Measurements from ENCODE around the gene PTPRN2. TPM values are rescaled to one million over a fixed set of nuclear protein-coding genes. Genes with fewer than 3 reads are reported as not detected.

Gene PTPRN2
- total and polyA plus RNA-seq, 8 donors, result 12.2 to 49.2 (median 31.8) TPM

GRCh38 chr7:157656195-157656769 lies 931.3 kb downstream of the PTPRN2 start:
- no peaks in the 10 kb centered on the region for H3K9me3 ChIP-seq
- no peaks in the 10 kb centered on the region for H3K27me3 ChIP-seq
- TF ChIP-seq CTCF (IDR thresholded peaks at IDR 0.05), result no peak
- H3K36me3 ChIP-seq, result no peaks in the 10 kb centered on the region
- DNase-seq, result peak in 1 of 6 donors; percentile 43
- H3K27ac ChIP-seq, result no peak overlapping the region
- no peak for ATAC-seq
- intact Hi-C loops (cut with DNase I), result no loop called here
- FAIRE-seq, result no peak
- WGBS, 2 donors, result 94 to 96% methylated on average over 31 to 34 of the region's 34 CpGs
- H3K4me1 ChIP-seq, result no peaks in the 10 kb centered on the region
- no peak overlapping the region for H3K4me3 ChIP-seq

GRCh38 chr7:157654350-157654749 lies 933.3 kb downstream of the PTPRN2 start:
- TF ChIP-seq CTCF (IDR thresholded peaks at IDR 0.05), result no peak
- no peaks in the 10 kb centered on the region for H3K36me3 ChIP-seq
- H3K4me3 ChIP-seq, result no peak overlapping the region
- intact Hi-C loops (cut with DNase I), result no loop called here
- ATAC-seq (no peak), DNase-seq (no peak), FAIRE-seq (no peak)
- no peaks in the 10 kb centered on the region for H3K4me1 ChIP-seq
- no peaks in the 10 kb centered on the region for H3K27me3 ChIP-seq
- H3K9me3 ChIP-seq, result no peaks in the 10 kb centered on the region
- 87 to 91% methylated on average over 14 of the region's 14 CpGs for WGBS, 2 donors
- H3K27ac ChIP-seq, result no peak overlapping the region

GRCh38 chr7:157653827-157654207 lies 933.8 kb downstream of the PTPRN2 start:
- FAIRE-seq (no peak), DNase-seq (no peak), ATAC-seq (no peak)
- Histone ChIP-seq H3K27me3 (no peaks in the 10 kb centered on the region), H3K4me3 (no peak overlapping the region), H3K9me3 (no peaks in the 10 kb centered on the region), H3K36me3 (no peaks in the 10 kb centered on the region), H3K27ac (no peak overlapping the region), H3K4me1 (no peaks in the 10 kb centered on the region)
- 91 to 95% methylated on average over 1 to 21 of the region's 28 CpGs for WGBS, 2 donors
- no peak for TF ChIP-seq CTCF (IDR thresholded peaks at IDR 0.05)
- intact Hi-C loops (cut with DNase I), result no loop called here

- WGBS, 2 donors, result 85 to 87% methylated on average over 32 of the region's 32 CpGs
- no peaks in the 10 kb centered on the region for H3K9me3 ChIP-seq
- TF ChIP-seq CTCF (IDR thresholded peaks at IDR 0.05), result no peak
- DNase-seq (peak in 1 of 6 donors; percentile 44), FAIRE-seq (no peak), ATAC-seq (no peak)
- intact Hi-C loops (cut with DNase I), result no loop called here
- no peaks in the 10 kb centered on the region for H3K36me3 ChIP-seq
- no peak overlapping the region for H3K27ac ChIP-seq
- H3K4me3 ChIP-seq, result no peak overlapping the region
- H3K4me1 ChIP-seq, result no peaks in the 10 kb centered on the region
- no peaks in the 10 kb centered on the region for H3K27me3 ChIP-seq
Observed at GRCh38 chr7:157652954-157653826, 934.4 kb downstream of the PTPRN2 start.
